Measurements from ENCODE around the gene GRM4.
A peak's percentile ranks its signal among the peaks of the same experiment; 100 is the strongest.

The GRM4 gene

DNA sequence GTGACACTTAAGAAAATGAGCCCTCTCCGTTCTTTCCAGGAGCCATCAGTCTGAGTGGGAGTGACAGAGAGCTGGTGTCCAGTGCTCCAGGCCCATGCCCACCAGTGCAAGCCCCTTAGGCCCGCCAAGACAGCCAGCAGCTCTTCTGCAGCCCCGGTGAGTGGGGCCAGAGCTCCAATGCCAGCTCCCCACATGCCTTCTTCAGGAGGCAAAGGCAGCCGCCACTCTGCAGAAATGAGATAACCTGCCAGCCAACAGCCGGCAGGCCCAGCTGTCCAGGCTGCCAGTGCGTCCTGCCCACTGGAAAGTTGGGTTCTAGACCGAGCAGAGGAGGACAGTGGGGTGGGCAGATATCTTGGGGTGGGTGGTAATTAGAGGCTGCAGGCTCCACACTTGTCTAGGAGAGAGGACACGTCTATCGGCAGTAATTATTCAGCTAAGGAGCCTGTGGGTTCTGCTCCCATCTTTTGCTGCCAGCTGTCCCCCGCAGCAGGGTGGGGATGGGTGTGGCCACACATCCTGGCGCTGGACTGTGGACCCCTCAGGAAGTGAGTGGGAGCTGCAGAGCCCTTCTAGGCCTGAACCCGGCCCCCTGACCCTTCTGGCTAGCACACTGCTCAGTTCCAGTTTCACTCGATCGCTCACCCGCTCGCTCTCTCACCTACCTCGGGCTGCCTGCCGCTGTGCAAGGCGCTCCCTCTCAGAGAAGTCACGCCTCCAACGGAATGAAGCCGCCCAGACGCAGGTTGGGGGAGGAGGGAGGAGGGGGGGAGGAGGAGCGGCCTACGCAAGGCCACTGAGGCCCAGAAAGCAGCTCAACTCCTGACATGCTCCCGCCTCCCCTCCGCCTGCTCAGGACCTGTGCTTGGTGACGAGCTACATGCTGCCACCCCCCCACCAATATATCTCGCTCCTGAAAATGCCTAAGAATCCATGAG lies 3.6 kb downstream of the GRM4 start:
- no peak for DNase-seq

DNA sequence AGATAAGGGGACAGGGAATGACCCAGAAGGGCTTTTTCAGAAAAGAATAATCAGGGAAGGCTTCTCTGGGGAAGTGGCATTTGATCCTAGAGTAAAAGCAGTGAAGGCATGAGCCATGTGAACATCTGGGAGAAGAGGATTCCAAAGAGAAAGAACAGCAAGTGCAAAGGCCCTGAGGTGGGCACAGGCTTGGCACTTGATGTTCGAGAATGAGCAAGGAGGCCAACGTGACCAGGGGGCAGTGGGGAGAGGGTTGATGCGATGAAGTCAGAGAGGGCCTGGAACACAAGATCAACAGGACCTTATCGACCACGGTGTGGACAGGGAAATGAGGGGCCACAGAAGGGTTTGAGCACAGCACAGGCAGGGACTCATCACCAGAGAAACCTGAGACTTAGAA lies 5.8 kb downstream of the GRM4 start:
- DNase-seq, result no peak

DNA sequence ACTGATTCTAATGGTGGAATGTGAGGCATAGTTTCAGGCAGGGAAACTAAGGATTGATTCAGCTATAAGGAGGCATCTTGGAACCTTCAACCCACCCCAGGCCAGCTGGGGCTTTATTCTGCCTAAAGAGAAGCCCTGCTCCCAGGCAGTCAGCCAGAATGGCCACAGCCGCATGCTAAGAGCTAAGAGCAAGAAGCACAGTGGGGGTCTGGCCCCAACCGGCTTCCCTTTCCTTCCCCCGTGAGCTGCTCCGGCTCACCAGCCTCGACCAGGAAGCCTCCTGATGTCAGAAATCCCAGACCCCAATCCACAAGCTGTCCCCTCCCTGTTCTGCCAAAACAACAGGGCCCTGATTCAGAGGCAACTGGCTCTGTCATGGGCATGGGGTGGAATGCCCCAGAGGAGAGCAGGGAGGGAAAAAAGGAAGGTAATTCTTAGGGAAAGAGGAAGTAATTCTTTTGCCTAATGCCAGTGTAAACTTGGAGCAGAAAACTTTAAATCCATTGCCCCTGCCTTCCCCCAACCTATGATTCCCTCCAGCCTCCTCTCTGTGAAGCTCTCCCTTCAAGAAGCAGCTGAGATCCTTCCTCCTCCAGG lies 6.9 kb downstream of the GRM4 start:
- no peak for DNase-seq

DNA sequence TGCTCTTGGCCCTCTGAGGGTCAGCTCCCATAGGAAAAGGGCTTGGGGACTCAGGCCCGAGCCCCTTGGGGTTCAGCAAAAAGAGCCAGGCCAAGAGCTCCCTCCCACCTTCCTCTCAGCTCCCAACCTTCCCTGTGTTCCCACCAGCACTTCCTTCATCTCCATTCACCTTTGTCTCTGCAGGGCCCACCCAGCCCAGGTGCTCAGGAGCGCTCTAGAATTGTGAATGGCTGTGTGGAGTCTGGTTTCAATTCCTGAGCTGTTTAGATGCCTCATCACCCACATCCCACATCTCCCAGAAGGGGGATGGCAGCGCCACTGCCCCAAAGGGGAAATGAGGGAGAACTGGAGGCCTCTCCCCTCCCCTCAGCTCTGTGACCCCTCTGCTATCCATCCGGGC lies 7.7 kb downstream of the GRM4 start:
- DNase-seq, result no peak

DNA sequence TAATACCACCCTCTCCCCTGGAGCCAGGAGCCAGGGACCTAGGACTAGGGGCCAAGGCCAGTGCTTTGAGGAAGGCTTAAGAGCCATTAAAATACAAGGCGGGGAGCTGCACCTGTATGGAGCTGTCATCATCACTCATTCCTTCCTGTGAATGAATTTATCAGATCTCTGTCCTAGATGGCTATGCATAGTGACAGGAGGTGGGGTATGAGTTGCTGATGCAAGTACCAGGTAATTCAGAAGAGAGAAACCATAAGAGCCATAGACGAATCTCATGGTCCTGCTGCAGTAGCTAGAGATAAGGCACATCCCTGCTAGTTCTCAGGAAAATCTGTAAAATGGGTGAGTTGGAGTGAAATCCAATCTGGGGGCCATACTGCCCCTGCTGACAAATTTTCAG lies 10.3 kb downstream of the GRM4 start:
- no peak for DNase-seq

DNA sequence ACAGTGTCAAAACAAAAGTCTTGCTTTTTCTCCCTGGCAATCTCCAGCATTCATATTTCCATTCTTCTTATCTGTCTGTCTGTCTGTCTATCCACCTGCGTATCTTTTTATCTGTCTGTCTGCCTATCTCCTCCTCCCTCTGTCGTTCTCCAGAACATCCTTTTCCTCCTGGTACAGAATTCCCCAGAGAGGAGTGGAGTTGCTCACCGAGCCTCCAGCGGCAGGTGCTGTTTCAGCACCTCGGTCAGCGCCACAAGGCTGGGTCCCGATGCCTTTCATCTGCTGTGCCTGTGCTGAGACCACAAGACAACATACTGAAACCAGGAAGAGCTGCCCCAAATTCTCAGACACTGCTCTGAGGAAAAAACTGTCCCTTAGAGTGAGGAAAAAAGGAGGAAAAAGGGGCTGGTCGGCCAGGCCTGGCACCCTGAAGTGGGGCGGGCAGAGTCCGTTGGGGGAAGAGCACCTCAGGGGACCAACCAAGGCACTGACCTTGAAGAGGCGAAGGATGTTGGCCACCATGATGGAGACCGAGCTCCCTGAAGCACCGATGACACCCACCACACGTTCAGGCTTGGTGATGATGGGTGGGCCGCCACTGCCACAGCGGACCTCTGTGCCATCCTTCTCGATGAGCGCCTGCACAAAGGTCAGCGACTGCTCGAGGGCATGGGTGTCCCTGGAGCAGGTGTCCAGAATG lies 13.3 kb downstream of the GRM4 start:
- peak; percentile 11 for DNase-seq

DNA sequence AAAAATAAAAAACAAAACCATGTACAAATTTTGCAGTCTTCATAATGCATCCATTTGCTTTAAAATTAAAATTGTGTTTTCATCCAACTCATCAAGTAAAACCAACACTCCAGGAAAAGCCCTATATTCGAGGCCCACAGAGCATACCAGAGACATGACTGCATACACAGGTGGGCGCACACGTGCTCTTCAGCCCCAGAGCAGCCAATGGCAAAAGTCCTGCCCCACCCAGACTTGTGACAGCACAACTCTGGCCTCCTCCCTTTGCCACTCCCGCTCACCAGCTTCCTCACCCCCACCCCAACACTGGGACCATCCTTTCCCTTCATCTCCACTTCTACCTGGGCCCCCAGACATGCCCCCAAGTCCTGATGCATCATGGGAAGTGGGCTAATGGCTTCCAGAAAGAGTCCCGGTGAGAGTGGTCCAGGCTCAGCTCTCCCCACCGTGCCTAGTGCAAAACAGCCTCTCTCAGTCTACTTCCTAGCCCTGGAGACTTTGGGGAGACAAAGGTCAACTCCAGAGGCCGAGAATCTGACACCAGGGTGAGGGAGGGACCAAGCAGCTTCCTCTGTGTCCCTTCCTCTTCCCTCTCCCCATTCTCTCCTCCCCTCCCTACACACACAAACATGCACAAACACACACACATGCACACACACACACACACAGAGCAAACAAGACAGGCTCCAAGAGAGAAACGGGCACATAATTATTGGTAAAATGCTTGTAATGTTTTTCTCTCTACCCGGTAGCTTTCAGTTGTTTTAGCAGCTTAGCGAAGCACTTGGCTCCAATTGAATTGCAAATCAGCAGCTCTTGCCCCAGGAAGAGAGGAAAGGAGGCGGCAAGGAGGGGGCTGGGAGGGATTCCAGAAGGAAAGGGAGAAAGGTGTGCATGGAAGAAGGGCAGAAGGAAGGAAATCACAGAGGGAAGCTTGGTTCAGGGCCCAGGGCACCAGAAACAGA lies 14.3 kb downstream of the GRM4 start:
- DNase-seq, result no peak

DNA sequence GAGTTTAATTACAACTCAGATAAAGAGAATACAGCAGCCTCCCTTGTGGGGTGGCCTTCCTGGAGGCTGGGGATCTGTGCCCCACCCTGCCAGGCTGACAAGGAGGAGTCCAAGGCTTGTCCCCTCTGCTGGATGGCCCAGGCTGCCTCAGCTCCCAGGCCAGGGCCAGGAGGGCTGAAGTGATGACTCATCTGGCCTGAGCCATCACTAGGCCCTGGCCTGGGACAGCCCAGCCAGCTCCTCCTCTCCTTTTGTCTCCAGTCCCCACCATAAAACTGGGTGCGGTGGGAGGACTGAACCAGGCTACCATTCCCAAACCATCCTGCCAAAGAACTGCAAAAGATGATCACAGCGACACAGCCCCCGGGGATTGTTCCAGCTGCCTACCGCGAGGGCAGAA lies 15.0 kb downstream of the GRM4 start:
- no peak for DNase-seq

DNA sequence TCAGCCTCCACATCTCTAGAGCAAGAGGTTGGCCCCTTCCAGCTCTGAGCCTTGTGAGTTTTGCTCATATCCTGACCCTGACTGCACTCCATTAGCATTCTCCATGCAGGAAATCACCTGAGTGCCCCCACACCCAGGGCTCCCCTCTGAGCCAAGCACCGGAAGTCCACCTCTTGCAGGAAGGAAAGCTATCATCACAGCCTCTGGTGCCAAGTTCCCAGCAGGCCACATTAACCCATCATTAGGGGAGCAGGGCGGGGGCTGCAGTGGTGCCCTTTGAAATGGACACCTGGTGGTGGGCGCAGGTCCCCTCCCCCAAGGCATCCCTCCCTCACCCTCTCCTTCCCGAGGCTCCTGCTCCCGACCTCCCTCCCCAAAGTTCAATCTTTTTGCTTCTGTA lies 16.1 kb downstream of the GRM4 start:
- no peak for DNase-seq

DNA sequence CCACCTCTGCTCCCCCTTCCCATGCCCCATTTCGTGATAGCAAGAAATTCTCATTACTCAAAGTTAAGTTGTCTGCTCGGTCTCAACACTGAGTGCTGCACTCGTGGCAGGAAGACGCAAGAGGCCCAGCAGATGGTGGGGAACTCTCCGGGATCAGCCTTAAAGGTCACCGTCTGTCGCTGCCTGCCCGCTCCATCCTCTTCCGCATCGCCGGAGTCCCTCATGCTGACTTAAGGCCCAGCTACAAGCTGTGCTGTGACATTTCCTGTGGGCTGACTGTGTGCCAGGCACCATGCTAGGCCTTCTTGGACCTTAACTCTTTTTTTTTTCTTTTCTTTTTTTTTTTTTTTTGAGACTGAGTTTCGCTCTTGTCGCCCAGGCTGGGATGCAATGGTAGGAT lies 17.8 kb downstream of the GRM4 start:
- no peak for DNase-seq

DNA sequence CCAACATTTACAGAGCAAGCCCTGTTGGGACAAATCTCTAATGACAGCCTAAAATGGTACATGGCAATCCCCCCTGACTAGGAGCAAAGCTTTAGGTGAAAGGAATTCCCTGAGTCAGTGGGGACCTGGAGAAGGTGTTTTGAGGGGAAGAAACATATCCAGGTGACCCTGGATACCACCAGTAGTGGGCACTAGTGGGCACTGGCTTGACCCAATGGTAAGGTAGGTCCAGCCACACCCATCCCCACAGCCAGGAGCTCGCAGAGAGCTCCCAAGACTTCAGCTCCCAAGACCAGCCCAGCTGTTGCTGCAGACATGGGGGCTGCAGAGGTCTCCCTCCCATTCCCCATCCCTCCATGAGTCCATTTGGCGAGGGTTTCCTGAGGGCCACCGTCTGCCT lies 19.5 kb downstream of the GRM4 start:
- no peak for DNase-seq

DNA sequence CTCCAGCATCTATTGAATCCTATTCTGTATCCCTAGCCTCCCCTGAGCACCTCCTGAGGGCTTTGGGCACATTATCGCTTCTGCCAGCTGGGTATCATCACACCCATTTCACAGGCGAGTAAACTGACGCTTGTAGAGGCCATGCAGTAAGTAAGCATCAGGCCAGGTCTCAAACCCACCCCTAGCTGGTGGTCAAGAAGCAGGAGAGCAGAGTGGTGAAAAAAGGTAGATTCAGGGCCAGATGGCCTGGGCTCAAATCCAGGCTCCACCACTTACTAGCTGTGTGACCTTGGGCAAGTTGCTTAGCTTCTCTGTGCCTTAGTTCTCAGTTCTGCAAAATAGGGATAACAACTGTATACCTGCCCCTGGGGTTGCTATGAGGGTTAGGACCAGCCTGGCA lies 19.9 kb downstream of the GRM4 start:
- no peak for DNase-seq

DNA sequence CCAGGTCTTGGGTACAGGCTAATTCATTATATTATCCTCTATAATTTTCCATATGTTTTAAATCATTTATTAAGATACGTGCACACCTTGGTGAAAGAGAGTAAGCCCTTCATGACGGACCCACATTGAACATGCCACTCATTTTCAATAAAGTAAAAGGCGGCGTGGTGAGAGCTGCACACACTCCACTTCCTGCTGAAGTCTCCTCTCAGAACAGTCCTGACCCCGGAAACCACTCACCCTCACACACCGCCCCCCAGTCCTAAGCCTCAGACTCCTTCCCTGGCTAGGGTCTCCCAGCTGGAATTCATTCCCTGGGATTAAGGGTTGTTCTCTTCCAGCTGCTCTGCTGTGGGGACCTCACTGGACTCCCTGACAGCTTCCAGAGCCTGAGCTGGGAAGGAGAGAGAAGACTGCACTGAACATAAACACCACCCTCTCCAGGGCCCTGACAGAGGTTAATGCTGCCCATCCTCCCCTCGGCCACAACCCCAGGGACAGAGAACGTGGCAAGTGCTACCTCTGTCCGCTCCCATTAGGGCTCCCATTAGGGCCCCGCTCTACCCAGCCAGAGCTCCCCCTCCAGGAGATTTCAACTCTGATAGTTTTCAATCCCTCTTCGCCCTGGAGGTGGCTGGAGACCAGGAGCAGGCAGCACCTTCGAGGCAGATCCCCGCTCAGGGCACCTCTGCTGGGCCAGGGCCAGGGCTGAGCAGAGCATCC lies 24.8 kb downstream of the GRM4 start:
- no peak for DNase-seq

DNA sequence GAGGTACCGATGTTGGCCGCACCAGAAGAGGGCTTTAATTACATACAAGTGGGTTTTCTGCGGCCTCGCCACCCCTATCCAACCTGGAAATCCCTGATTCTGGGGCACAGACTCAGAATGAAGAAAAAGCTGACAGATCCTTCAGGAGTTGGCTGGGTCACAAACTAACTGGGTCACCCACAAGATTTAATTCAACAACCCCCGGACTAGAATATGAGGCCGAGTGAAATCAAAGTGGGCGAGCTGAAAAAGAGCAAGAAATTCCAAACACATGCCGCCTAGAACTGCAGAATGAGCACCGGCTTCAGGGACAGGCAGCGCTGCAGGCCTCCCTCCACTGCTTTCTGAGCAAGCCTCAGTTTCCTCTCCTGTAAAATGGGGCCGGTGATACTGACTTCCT lies 30.0 kb downstream of the GRM4 start:
- no peak for DNase-seq

DNA sequence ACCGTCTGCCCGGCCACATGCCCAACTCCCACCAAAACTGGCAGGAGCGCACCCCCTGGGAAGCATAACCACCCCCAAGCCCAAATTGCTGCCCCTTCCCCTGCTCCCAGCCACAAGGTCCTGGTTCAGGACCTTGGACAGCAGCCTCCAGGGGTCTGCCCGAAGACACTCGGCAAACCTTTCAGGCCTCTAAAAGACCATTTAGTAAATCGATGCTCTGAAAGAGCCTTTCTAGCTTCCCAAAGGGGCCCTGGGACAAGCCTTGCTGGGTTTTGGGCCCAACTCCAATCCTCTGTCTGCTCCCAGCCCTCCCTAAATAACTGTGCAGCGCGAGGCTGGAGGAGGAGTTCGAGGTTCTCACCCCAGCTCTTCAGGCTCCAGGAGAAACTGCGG lies 30.5 kb downstream of the GRM4 start:
- no peak for DNase-seq

DNA sequence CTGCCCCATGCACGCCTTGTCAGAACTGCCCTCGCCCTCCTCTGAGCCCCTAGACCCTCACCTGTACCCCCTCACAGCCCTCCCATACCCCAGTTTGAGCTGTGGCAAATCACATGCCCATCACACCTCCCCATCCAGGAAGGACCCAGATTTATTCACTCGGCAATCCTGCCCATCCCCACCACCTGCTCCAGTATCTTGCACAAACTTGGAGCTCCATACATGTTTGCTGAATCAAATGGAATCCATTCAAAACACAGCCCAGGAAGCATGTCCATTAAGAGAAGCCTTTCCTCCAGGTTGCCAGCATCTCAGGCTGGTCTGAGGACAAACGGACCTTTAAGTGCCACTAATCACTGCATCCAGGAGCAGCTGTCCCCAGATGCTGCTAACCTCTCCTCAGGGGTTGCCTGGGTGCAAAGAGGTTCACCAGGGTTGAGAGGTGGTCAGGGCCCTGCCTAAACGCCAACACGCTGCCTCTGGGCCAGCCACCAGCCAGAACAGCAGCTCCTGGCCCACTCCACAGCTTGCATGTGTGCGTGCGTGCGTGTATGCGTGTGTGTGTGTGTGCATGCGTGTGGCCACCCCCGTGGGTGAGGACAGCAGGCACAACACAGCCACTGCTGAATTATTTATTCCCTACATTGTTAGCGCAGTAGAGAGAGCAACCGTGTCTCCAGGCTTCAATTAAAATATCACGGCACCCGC lies 31.0 kb downstream of the GRM4 start:
- DNase-seq, result no peak

DNA sequence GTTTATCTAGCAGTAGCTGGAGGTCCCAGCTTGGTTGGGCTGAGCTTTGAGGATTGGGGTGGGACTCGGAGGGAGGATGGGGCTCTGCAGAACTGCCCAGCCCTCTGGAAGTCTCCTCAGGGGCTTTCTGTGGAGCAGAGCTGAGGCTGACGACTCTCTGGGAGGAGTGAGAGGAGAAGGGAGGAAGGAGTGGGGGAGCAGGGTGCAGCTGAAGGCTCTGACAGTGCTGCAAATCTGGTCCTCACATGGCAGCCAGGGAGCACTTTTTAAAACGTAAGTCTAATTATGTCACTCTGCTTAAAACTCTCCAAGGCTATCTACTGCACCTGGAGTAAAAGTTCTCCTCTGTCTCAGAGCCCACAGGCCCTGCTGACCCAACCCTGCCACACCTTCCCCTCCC lies 32.4 kb downstream of the GRM4 start:
- no peak for DNase-seq

DNA sequence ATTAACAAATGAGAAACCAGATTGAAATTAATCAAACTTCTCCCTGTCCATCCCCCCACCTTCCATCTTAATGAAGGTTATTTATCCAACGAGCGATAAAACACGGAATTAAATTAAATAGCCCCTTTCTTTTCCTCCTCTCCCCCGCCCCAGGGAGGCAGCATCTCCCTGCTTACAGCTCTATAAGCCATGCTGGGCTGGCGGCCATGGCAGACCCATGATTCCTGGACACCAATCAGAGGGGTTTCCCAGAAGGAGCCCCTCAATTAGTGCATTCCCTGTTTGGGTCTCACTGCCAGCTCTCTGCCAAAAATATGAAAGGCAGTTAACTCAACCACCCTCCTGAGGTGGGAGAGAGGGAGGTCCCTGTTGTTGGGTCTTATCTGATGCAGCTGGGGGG lies 33.8 kb downstream of the GRM4 start:
- no peak for DNase-seq

DNA sequence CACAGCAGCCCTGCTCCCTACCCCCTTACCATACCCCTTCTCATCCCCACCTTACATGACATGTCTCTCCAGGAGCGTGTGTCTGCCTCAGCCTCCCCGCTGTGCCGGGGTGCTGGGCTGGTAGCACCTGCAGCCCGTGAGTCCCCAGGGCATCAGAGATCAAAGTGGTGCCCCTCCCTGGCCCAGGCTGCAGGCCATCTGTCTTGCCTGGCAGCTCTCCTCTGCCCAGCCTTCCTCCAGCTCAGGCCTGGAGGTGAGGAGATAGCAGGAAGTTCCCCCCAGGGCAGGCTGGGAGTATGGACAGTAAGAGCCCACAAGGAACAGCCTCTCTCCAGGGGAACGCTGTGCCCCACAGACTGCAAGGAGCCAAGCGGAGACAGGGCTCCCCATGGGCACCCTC lies 35.3 kb downstream of the GRM4 start:
- DNase-seq, result no peak

DNA sequence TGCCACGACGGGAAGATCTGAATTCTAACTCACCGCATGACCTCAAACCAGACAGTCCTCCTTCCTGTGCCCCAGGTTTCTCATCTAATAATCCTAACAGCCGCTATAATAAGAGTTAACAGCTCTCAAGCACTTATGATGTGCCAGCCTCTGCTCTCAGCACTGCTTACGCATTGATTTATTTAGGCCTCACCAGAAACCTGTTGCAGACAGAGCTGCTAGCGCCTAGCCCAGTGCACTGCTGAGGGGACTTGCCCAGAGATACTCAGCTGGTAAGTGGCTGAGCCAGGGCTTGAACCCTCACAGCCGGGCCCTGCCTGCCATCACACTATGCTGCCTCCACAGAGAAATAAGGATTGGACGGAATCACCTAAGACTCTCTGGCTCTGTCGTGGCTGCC lies 37.7 kb downstream of the GRM4 start:
- no peak for DNase-seq

DNA sequence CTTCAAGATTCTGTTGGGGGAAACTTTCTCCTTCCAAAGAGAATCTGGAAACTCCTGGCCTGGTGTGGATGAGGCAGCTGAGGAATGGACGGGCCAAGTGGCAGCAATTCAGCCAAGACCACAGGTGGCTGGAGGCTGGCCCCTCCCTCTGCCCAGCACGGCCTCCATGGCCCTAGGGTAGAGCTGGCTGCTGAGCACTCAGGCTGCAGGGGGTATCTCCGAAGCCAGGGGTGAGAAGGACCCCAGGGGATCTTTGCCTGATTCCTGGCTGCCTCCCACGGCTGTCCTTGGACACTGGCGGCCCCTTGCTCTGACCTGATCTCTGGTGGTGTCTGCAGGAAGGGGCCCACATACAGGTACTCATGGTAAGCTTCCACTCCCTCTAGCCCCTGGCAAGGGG lies 39.0 kb downstream of the GRM4 start:
- DNase-seq, result no peak

DNA sequence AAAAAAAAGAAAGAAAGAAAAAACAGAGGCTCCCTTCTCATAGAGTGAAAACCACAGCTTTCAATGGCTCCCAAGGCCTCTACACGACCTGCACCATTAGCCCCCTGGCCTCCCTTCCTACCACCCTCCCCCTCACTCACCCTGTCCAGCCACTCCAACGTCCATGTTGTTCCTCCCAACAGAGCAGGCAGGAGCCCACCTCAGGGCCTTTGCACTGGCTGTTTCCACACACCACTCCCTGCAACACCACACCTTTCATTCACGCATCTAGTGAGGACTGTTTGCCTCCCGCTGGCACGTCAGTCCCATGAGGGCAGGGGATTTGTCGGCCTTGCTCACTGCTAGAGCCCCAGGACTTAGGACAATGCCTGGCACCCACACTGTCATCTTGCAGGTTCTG lies 39.5 kb downstream of the GRM4 start:
- DNase-seq, result no peak
